GM12865 (cell line): Measurements from ENCODE around the gene CKM.
"Not testable (repeated sequence)": the region's sequence is repeated elsewhere in the genome, so short reads cannot be mapped to it uniquely, and the experiment has no call there.

ENCODE experiments used
- DNase-seq: peaks from one replicate; pipeline ENCODE4 v3.0.0; 2010; ENCODE audit warnings: low read depth
- H3K4me3 ChIP-seq: 2 replicates; pipeline ENCODE4 v1.5.1; 2011; ENCODE audit warnings: mild to moderate bottlenecking, low read depth, low read length, control low read depth
- TF ChIP-seq, protein P1 (sequence below): IDR thresholded peaks from 2 replicates; pipeline ENCODE4 v1.5.1; 2011; ENCODE audit warnings: low read length, control low read depth, low read depth, inconsistent platforms; ENCODE audit not compliant: insufficient read depth; ENCODE audit errors: missing control alignments

The CKM gene

GRCh38 chr19:45321848-45322247 lies 827 bp downstream of the CKM start:
- DNase-seq: no peak
- TF ChIP-seq, protein P1, sequence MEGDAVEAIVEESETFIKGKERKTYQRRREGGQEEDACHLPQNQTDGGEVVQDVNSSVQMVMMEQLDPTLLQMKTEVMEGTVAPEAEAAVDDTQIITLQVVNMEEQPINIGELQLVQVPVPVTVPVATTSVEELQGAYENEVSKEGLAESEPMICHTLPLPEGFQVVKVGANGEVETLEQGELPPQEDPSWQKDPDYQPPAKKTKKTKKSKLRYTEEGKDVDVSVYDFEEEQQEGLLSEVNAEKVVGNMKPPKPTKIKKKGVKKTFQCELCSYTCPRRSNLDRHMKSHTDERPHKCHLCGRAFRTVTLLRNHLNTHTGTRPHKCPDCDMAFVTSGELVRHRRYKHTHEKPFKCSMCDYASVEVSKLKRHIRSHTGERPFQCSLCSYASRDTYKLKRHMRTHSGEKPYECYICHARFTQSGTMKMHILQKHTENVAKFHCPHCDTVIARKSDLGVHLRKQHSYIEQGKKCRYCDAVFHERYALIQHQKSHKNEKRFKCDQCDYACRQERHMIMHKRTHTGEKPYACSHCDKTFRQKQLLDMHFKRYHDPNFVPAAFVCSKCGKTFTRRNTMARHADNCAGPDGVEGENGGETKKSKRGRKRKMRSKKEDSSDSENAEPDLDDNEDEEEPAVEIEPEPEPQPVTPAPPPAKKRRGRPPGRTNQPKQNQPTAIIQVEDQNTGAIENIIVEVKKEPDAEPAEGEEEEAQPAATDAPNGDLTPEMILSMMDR: no peak
- H3K4me3 ChIP-seq: no peak overlapping the region

DNA sequence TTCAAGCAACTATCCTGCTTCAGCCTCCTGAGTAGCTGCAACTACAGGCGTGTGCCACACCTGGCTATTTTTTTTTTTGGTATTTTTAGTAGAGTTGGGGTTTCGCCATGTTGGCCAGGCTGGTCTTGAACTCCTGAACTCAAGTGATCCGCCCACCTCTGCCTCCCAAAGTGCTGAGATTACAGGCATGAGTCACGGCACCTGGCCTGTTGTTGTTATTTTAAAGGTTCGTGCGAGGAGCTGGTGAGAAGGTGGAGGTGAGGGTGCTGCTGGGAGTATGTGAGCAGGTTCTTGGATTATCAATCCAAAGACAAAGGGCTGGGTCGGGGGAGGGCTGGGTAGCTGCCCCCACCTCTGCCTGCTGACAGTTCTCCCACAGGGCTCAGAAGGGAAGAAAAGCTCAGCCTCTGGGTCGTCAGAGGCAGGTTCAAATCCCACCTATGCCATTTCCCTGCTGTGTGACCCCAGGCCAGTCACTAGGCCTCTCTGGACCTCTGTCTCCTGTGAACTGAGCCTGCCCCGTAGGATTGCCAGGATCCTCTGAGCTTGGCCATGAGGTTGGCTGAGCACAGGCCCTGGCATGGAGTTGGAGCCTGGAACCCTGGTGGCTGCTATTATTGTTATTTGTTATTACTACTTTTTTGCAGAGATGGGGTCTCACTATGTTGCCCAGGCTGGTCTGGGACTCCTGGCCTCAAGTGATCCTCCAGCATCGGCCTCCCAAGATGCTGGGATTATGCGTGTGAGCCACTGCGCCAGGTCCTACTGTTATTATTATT lies 1.5 kb downstream of the CKM start:
- TF ChIP-seq, protein P1: no peak
- DNase-seq: no peak
- H3K4me3 ChIP-seq: no peak overlapping the region

- TF ChIP-seq, protein P1: no peak
- H3K4me3 ChIP-seq: no peak overlapping the region
- DNase-seq: no peak
Measured at GRCh38 chr19:45315304-45315703, 7.4 kb downstream of the CKM start.

DNA sequence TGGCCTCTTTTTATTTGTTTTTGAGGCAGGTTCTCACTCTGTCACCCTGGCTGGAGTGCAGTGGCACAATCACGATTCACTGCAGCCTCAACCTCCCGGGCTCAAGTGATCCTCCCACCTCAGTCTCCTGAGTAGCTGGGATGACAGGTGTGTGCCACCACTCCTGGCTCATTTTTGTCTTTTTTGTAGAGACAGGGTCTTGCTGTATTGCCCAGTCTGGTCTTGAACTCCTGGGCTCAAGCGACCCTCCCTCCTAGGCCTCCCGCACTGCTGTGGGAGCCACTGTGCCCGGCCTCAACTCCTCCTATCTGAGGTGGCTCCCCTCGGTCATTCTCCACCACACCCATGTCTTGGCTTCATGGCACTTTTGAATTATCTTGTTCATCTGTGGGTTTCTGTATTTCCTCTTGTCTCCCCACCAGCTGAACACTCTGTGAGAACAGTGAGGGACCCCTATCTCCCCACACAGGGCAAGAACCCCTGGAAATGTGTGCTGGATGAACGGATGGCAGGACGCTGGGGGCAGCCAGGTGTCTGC lies 7.9 kb downstream of the CKM start:
- no peak for DNase-seq
- no peak overlapping the region for H3K4me3 ChIP-seq
- TF ChIP-seq, protein P1: no peak

- not testable (repeated sequence) for H3K4me3 ChIP-seq, DNase-seq
Measured at GRCh38 chr19:45312285-45312684, 10.4 kb downstream of the CKM start.

GRCh38 chr19:45311621-45312020 lies 11.1 kb downstream of the CKM start:
- no peak for DNase-seq
- TF ChIP-seq, protein P1: no peak
- H3K4me3 ChIP-seq: no peak overlapping the region

DNA sequence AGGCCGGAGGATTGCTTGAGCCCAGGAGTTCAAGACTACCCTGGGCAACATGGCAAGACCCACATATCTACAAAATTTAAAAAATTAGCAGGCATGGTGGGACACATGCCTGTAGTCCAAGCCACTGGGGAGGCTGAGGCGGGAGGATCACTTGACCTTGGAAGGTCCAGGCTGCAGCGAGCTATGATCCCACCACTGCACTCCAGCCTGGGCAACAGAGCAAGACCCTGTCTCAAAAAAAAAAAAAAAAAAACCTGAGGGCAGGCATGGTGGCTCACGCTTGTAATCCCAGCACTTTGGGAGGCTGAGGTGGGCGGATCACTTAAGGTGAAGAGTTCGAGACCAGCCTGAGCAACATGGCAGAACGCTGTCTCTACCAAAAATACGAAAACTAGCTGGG lies 13.4 kb downstream of the CKM start:
- H3K4me3 ChIP-seq, DNase-seq: not testable (repeated sequence)

DNA sequence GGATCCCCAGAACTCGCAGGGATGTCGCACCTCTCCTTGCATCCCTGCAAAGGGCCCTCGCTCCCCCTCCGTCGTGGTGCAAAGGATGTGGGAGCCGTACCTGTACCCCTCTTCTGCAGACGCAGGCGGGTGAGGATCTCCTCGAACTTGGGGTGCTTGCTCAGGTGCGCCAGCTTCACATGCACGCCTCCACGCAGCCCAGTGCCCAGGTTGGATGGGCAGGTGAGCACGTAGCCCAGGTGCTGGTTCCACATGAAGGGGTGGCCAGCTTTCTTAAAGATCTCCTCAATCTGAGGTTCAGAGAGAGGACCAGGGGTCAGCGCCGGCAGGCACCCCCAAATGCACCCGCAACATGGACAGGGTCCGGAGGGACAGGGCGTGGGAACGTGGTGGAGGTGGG lies 15.3 kb downstream of the CKM start:
- H3K4me3 ChIP-seq: no peak overlapping the region
- TF ChIP-seq, protein P1: no peak
- DNase-seq: no peak
